Measurements from ENCODE around the gene PCDHA9.
"Not testable (repeated sequence)": the region's sequence is repeated elsewhere in the genome, so short reads cannot be mapped to it uniquely, and the experiment has no call there.

The PCDHA9 gene

DNA sequence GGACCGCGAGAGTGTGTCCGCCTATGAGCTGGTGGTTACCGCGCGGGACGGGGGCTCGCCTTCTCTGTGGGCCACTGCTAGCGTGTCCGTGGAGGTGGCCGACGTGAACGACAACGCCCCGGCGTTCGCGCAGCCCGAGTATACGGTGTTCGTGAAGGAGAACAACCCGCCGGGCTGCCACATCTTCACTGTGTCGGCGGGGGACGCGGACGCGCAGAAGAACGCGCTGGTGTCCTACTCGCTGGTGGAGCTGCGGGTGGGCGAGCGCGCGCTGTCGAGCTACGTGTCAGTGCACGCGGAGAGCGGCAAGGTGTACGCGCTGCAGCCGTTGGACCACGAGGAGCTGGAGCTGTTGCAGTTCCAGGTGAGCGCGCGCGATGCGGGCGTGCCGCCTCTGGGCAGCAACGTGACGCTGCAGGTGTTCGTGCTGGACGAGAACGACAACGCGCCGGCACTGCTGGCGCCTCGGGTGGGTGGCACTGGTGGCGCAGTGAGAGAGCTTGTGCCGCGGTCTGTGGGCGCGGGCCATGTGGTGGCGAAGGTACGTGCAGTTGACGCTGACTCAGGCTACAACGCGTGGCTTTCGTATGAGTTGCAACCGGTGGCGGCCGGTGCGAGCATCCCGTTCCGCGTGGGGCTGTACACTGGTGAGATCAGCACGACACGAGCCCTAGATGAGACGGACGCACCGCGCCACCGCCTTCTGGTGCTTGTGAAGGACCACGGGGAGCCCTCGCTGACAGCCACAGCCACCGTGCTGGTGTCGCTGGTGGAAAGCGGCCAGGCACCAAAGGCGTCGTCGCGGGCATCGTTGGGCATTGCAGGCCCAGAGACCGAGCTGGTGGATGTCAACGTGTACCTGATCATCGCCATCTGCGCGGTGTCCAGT is 12.3 kb upstream of the PCDHA9 start:
- no peak for DNase-seq

DNA sequence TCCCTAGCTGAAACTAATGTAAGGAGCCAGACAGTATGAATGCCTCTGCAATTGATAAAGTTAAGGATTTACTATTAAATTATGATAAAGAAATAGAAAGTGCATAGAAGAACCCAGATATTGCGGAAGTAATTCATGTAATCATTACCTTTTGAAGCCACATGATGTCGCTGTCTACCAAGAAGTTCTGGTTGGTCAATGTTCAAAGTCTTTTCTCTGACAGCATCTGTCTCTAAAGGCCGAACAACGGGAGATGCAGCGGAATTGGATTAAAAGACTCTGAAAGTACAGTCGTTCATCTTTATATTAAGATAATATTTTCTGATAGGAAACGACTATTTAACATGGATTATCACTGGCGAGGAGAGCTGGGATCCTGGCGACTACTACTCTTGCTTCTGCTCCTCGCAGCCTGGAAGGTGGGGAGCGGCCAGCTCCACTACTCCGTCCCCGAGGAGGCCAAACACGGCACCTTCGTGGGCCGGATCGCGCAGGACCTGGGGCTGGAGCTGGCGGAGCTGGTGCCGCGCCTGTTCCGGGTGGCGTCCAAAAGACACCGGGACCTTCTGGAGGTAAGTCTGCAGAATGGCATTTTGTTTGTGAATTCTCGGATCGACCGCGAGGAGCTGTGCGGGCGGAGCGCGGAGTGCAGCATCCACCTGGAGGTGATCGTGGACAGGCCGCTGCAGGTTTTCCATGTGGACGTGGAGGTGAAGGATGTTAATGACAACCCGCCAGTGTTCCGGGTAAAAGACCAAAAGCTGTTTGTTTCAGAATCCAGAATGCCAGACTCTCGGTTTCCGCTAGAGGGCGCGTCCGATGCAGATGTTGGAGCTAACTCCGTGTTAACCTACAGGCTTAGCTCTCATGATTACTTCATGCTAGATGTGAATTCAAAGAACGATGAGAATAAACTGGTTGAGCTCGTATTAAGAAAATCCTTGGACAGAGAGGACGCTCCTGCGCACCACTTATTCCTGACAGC is 6.9 kb upstream of the PCDHA9 start, which contains the start of gene PCDHA8:
Gene PCDHA8, plus strand, starts transcription at position 210 of the 985 bp plus-strand sequence. Its CDS starts 135 bp downstream, at position 345.
- DNase-seq, result no peak

- no peak for DNase-seq
Measured at GRCh38 chr5:140842798-140843733, 5.1 kb upstream of the PCDHA9 start.

DNA sequence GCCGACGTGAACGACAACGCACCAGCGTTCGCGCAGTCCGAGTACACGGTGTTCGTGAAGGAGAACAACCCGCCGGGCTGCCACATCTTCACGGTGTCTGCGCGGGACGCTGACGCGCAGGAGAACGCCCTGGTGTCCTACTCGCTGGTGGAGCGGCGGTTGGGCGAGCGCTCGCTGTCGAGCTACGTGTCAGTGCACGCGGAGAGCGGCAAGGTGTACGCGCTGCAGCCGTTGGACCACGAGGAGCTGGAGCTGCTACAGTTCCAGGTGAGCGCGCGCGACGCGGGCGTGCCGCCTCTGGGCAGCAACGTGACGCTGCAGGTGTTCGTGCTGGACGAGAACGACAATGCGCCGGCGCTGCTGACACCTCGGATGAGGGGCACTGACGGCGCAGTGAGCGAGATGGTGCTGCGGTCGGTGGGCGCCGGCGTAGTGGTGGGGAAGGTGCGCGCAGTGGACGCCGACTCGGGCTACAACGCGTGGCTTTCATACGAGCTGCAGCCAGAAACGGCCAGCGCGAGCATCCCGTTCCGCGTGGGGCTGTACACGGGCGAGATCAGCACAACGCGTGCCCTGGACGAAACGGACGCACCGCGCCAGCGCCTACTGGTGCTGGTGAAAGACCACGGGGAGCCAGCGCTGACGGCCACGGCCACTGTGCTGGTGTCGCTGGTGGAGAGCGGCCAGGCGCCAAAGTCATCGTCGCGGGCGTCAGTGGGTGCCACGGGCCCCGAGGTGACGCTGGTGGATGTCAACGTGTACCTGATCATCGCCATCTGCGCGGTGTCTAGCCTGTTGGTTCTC is 1.9 kb downstream of the PCDHA9 start:
- DNase-seq, result not testable (repeated sequence)

- peak; percentile 26 for DNase-seq
Measured at GRCh38 chr5:140855772-140856674, 7.8 kb downstream of the PCDHA9 start, which contains the start of gene PCDHA10. PCDHA10 (plus strand) TSS chr5:140855897; CDS start chr5:140856049, 152 bp downstream.

GRCh38 chr5:140857177-140857986 is 9.2 kb downstream of the PCDHA9 start:
- DNase-seq, result no peak

GRCh38 chr5:140857987-140858240 is 9.7 kb downstream of the PCDHA9 start:
- no peak for DNase-seq

GRCh38 chr5:140862441-140863295 is 14.5 kb downstream of the PCDHA9 start:
- no peak for DNase-seq

- DNase-seq, result peak; percentile 10
Measured at GRCh38 chr5:140868721-140869554, 20.8 kb downstream of the PCDHA9 start, which contains the start of gene PCDHA11. PCDHA11 (plus strand) TSS chr5:140868957; CDS start chr5:140869104, 147 bp downstream.

- no peak for DNase-seq
Measured at GRCh38 chr5:140869555-140869886, 21.3 kb downstream of the PCDHA9 start.

GRCh38 chr5:140870221-140871201 is 22.3 kb downstream of the PCDHA9 start:
- DNase-seq, result no peak

DNA sequence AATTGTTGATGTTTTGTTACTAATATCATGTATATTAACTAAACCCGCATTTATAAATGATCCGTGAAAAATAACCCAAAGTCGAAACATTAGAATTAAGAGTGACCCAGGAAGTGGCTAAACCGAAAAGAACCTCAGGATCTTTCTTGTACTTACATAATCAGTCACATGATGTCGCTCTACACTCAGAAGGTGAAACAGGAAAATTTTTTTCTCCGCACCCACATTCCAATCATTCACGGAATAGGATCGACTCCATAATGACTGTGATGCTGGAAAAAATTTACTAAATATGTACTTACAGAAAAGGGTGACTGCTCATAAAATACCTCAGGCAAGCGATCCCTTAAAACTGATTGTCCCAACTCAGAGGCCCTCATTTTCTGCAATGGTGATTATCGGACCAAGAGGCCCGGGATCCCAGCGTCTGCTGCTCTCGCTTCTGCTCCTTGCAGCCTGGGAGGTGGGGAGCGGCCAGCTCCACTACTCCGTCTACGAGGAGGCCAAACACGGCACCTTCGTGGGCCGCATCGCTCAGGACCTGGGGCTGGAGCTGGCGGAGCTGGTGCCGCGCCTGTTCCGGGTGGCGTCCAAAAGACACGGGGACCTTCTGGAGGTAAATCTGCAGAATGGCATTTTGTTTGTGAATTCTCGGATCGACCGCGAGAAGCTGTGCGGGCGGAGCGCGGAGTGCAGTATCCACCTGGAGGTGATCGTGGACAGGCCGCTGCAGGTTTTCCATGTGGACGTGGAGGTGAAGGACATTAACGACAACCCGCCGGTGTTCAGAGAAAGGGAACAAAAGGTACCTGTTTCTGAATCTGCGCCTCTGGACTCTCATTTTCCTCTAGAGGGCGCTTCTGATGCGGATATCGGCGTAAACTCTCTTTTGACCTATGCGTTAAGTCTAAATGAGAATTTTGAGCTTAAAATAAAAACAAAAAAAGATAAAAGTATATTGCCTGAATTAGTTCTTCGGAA is 27.2 kb downstream of the PCDHA9 start, which contains the start of gene PCDHA12:
Gene PCDHA12, plus strand, starts transcription at position 224 of the 981 bp plus-strand sequence. Its CDS starts 165 bp downstream, at position 389.
- peak; percentile 35 for DNase-seq

GRCh38 chr5:140876541-140877261 is 28.5 kb downstream of the PCDHA9 start:
- not testable (repeated sequence) for DNase-seq

DNA sequence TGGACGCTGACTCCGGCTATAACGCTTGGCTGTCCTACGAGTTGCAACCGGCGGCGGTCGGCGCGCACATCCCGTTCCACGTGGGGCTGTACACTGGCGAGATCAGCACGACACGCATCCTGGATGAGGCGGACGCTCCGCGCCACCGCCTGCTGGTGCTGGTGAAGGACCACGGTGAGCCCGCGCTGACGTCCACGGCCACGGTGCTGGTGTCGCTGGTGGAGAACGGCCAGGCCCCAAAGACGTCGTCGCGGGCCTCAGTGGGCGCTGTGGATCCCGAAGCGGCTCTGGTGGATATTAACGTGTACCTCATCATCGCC is 29.0 kb downstream of the PCDHA9 start:
- DNase-seq, result no peak

Data from NCI-H226 (cell line).